Measurements from ENCODE around the gene MTPN.
A peak's percentile ranks its signal among the peaks of the same experiment; 100 is the strongest.

The MTPN gene

GRCh38 chr7:135977007-135977741, at the start of gene MTPN:
TSS of gene MTPN (minus strand) at chr7:135977359. CDS start at chr7:135977100, 259 bp downstream.
- in situ Hi-C loops (cut with MboI; ENCODE audit: low sequenced_read_pairs), result no loop called here
- H3K4me3 ChIP-seq, result peak within 1 kb of the TSS; percentile 68
- H3K27me3 ChIP-seq (ENCODE audit: low read depth), result peaks cover under 1% of the 10 kb centered on the region; the same call in 1 of the 2 replicates
- H3K36me3 ChIP-seq (replicated peaks), result peaks cover 4% of the 10 kb centered on the region
- peaks cover 12% of the 10 kb centered on the region; the same call in 1 of the 2 replicates for H3K4me1 ChIP-seq
- H3K9me3 ChIP-seq, result no peaks in the 10 kb centered on the region
- DNase-seq (ENCODE audit: low spot score in 2 of 2), result peak; percentile 96 to 99

- Histone ChIP-seq H3K27me3 (ENCODE audit: low read depth) (no peaks in the 10 kb centered on the region), H3K4me1 (no peaks in the 10 kb centered on the region), H3K36me3 (replicated peaks) (no peaks in the 10 kb centered on the region), H3K4me3 (no peak overlapping the region), H3K9me3 (no peaks in the 10 kb centered on the region)
- in situ Hi-C loops (cut with MboI; ENCODE audit: low sequenced_read_pairs), result no loop called here
- DNase-seq (ENCODE audit: low spot score in 2 of 2), result no peak
These were observed 49.0 kb upstream of the MTPN start for GRCh38 chr7:136026209-136026608.

GRCh38 chr7:136023134-136023869, 46.1 kb upstream of the MTPN start:
- no peak overlapping the region for H3K4me3 ChIP-seq
- H3K36me3 ChIP-seq (replicated peaks), result no peaks in the 10 kb centered on the region
- H3K4me1 ChIP-seq, result no peaks in the 10 kb centered on the region
- in situ Hi-C loops (cut with MboI; ENCODE audit: low sequenced_read_pairs), result no loop called here
- no peaks in the 10 kb centered on the region for H3K27me3 ChIP-seq (ENCODE audit: low read depth)
- no peaks in the 10 kb centered on the region for H3K9me3 ChIP-seq
- no peak for DNase-seq (ENCODE audit: low spot score in 2 of 2)

- Histone ChIP-seq H3K9me3 (no peaks in the 10 kb centered on the region), H3K27me3 (ENCODE audit: low read depth) (0 out of 2 replicates have a peak, but pooled peaks cover 4% of the 10 kb centered on the region), H3K36me3 (replicated peaks) (no peaks in the 10 kb centered on the region), H3K4me3 (no peak overlapping the region), H3K4me1 (no peaks in the 10 kb centered on the region)
- no peak for DNase-seq (ENCODE audit: low spot score in 2 of 2)
- in situ Hi-C loops (cut with MboI; ENCODE audit: low sequenced_read_pairs), result no loop called here
These were observed 43.4 kb upstream of the MTPN start for GRCh38 chr7:136020556-136020955.

- Histone ChIP-seq H3K27me3 (ENCODE audit: low read depth) (peaks cover 8% of the 10 kb centered on the region; the same call in 1 of the 2 replicates), H3K4me3 (no peak overlapping the region), H3K36me3 (replicated peaks) (no peaks in the 10 kb centered on the region), H3K9me3 (no peaks in the 10 kb centered on the region), H3K4me1 (no peaks in the 10 kb centered on the region)
- in situ Hi-C loops (cut with MboI; ENCODE audit: low sequenced_read_pairs), result no loop called here
- DNase-seq (ENCODE audit: low spot score in 2 of 2), result no peak
These were observed 40.9 kb upstream of the MTPN start for GRCh38 chr7:136018104-136018503.

- H3K4me1 ChIP-seq, result no peaks in the 10 kb centered on the region
- no peaks in the 10 kb centered on the region for H3K36me3 ChIP-seq (replicated peaks)
- no peak for DNase-seq (ENCODE audit: low spot score in 2 of 2)
- no peak overlapping the region for H3K4me3 ChIP-seq
- no peaks in the 10 kb centered on the region for H3K9me3 ChIP-seq
- peaks cover 8% of the 10 kb centered on the region; the same call in 1 of the 2 replicates for H3K27me3 ChIP-seq (ENCODE audit: low read depth)
- in situ Hi-C loops (cut with MboI; ENCODE audit: low sequenced_read_pairs), result no loop called here
These were observed 39.7 kb upstream of the MTPN start for GRCh38 chr7:136016649-136017395.

GRCh38 chr7:136015638-136016037, 38.5 kb upstream of the MTPN start:
- Histone ChIP-seq H3K27me3 (ENCODE audit: low read depth) (peaks cover 8% of the 10 kb centered on the region; the same call in 1 of the 2 replicates), H3K4me1 (no peaks in the 10 kb centered on the region), H3K4me3 (no peak overlapping the region), H3K9me3 (no peaks in the 10 kb centered on the region), H3K36me3 (replicated peaks) (no peaks in the 10 kb centered on the region)
- in situ Hi-C loops (cut with MboI; ENCODE audit: low sequenced_read_pairs), result no loop called here
- DNase-seq (ENCODE audit: low spot score in 2 of 2), result no peak

- Histone ChIP-seq H3K4me3 (no peak overlapping the region), H3K4me1 (no peaks in the 10 kb centered on the region), H3K36me3 (replicated peaks) (no peaks in the 10 kb centered on the region), H3K27me3 (ENCODE audit: low read depth) (peaks cover 8% of the 10 kb centered on the region; the same call in 1 of the 2 replicates), H3K9me3 (no peaks in the 10 kb centered on the region)
- in situ Hi-C loops (cut with MboI; ENCODE audit: low sequenced_read_pairs), result no loop called here
- no peak for DNase-seq (ENCODE audit: low spot score in 2 of 2)
These were observed 37.5 kb upstream of the MTPN start for GRCh38 chr7:136014659-136015058.

- Histone ChIP-seq H3K36me3 (replicated peaks) (no peaks in the 10 kb centered on the region), H3K4me1 (no peaks in the 10 kb centered on the region), H3K9me3 (no peaks in the 10 kb centered on the region), H3K4me3 (no peak overlapping the region), H3K27me3 (ENCODE audit: low read depth) (peaks cover 8% of the 10 kb centered on the region)
- DNase-seq (ENCODE audit: low spot score in 2 of 2), result no peak
- in situ Hi-C loops (cut with MboI; ENCODE audit: low sequenced_read_pairs), result no loop called here
These were observed 35.1 kb upstream of the MTPN start for GRCh38 chr7:136012238-136012637.

- no peaks in the 10 kb centered on the region for H3K4me1 ChIP-seq
- in situ Hi-C loops (cut with MboI; ENCODE audit: low sequenced_read_pairs), result loop anchor here (5.0 kb wide), 1 partner anchor 207 kb away; no protein-coding TSS in a partner anchor
- H3K9me3 ChIP-seq, result no peaks in the 10 kb centered on the region
- no peak overlapping the region for H3K4me3 ChIP-seq
- DNase-seq (ENCODE audit: low spot score in 2 of 2), result peak in 1 of 2 experiments; percentile 44
- no peaks in the 10 kb centered on the region for H3K36me3 ChIP-seq (replicated peaks)
- peaks cover 3% of the 10 kb centered on the region for H3K27me3 ChIP-seq (ENCODE audit: low read depth)
These were observed 32.4 kb upstream of the MTPN start for GRCh38 chr7:136009488-136010079.

- no peaks in the 10 kb centered on the region for H3K4me1 ChIP-seq
- no peak for DNase-seq (ENCODE audit: low spot score in 2 of 2)
- H3K9me3 ChIP-seq, result no peaks in the 10 kb centered on the region
- no peak overlapping the region for H3K4me3 ChIP-seq
- in situ Hi-C loops (cut with MboI; ENCODE audit: low sequenced_read_pairs), result loop anchor here (5.0 kb wide), 1 partner anchor 204 kb away; no protein-coding TSS in a partner anchor
- H3K27me3 ChIP-seq (ENCODE audit: low read depth), result no peaks in the 10 kb centered on the region; the same call in 1 of the 2 replicates
- no peaks in the 10 kb centered on the region for H3K36me3 ChIP-seq (replicated peaks)
These were observed 29.0 kb upstream of the MTPN start for GRCh38 chr7:136006208-136006607.

- no peaks in the 10 kb centered on the region for H3K4me1 ChIP-seq
- no peaks in the 10 kb centered on the region for H3K9me3 ChIP-seq
- H3K27me3 ChIP-seq (ENCODE audit: low read depth), result no peaks in the 10 kb centered on the region; the same call in 1 of the 2 replicates
- DNase-seq (ENCODE audit: low spot score in 2 of 2), result no peak
- no peak overlapping the region for H3K4me3 ChIP-seq
- in situ Hi-C loops (cut with MboI; ENCODE audit: low sequenced_read_pairs), result no loop called here
- H3K36me3 ChIP-seq (replicated peaks), result no peaks in the 10 kb centered on the region
These were observed 26.9 kb upstream of the MTPN start for GRCh38 chr7:136004083-136004482.

- Histone ChIP-seq H3K36me3 (replicated peaks) (no peaks in the 10 kb centered on the region), H3K4me1 (no peaks in the 10 kb centered on the region), H3K27me3 (ENCODE audit: low read depth) (no peaks in the 10 kb centered on the region), H3K9me3 (no peaks in the 10 kb centered on the region), H3K4me3 (no peak overlapping the region)
- no peak for DNase-seq (ENCODE audit: low spot score in 2 of 2)
- in situ Hi-C loops (cut with MboI; ENCODE audit: low sequenced_read_pairs), result no loop called here
These were observed 25.6 kb upstream of the MTPN start for GRCh38 chr7:136002802-136003201.
